MCF 10A (cell line): ENCODE data around the gene KRT38. TPM values are rescaled to one million over a fixed set of nuclear protein-coding genes. Genes with fewer than 3 reads are reported as not detected.
A peak's percentile ranks its signal among the peaks of the same experiment; 100 is the strongest.

Experiments used
- BruUV-seq: library from RNA; stranded (reverse); fragments of 400-500 nt; replicated peaks from 2 replicates; lab custom pipeline; 2021; lab: Mats Ljungman, UMichigan
- CTCF ChIA-PET: fragments of 300-600 bp; sonication (Branson Sonifier 250); formaldehyde crosslinking; extraction: SDS; loops from one replicate; lab custom pipeline; 2021; ENCODE audit warnings: antibody characterized with exemption, inconsistent platforms; lab: Yijun Ruan, JAX
- POLR2A ChIA-PET: fragments of 300-600, 350-650 bp; sonication (Branson Sonifier 250); formaldehyde crosslinking; extraction: SDS; loops from one replicate; lab custom pipeline; 2020; ENCODE audit warnings: antibody characterized with exemption, inconsistent platforms; lab: Yijun Ruan, JAX
- DNase-seq: peaks from one replicate; pipeline ENCODE4 v3.0.0-alpha.2; 2018; ENCODE audit not compliant: unreplicated experiment
- H3K27ac Mint-ChIP-seq: one replicate; pipeline ENCODE4 v1.8.0; 2022; ENCODE audit warnings: mild to moderate bottlenecking, low read depth, mixed read lengths; ENCODE audit not compliant: unreplicated experiment
- H3K27me3 Mint-ChIP-seq: one replicate; pipeline ENCODE4 v1.8.0; 2022; ENCODE audit warnings: mixed read lengths; ENCODE audit not compliant: insufficient read depth, unreplicated experiment
- H3K36me3 Mint-ChIP-seq: one replicate; pipeline ENCODE4 v1.8.0; 2022; ENCODE audit warnings: mild to moderate bottlenecking, moderate library complexity, mixed read lengths; ENCODE audit not compliant: insufficient read depth, unreplicated experiment
- H3K4me1 Mint-ChIP-seq: one replicate; pipeline ENCODE4 v1.8.0; 2022; ENCODE audit warnings: mixed read lengths; ENCODE audit not compliant: insufficient read depth, unreplicated experiment
- H3K4me3 Mint-ChIP-seq: one replicate; pipeline ENCODE4 v1.8.0; 2022; ENCODE audit warnings: mild to moderate bottlenecking, moderate library complexity, mixed read lengths; ENCODE audit not compliant: unreplicated experiment
- H3K9me3 Mint-ChIP-seq: one replicate; pipeline ENCODE4 v1.8.0; 2022; ENCODE audit warnings: mixed read lengths; ENCODE audit not compliant: unreplicated experiment
- CTCF ChIP-seq: fragments of 200-600 bp; IDR thresholded peaks from one replicate; pipeline ENCODE4 v1.8.0; 2022; ENCODE audit warnings: antibody characterized with exemption, mild to moderate bottlenecking; ENCODE audit not compliant: unreplicated experiment
- intact Hi-C: fragments of 100-400 bp; cut with micrococcal nuclease; formaldehyde crosslinking; loops from 2 replicates; pipeline ENCODE4 v1.14.1; 2022
- total RNA-seq: library from RNA; stranded (reverse); gene quantifications from 2 replicates; pipeline ENCODE4 v1.2.3, GENCODE V29; 2022

Gene KRT38
- total RNA-seq, 1 experiment from 2014 or later: not detected

GRCh38 chr17:41411072-41411840, 29.5 kb downstream of the KRT38 start:
- H3K9me3 Mint-ChIP-seq: no peaks in the 10 kb centered on the region
- no peaks in the 10 kb centered on the region for H3K4me1 Mint-ChIP-seq
- intact Hi-C loops: no loop called here
- H3K36me3 Mint-ChIP-seq: no peaks in the 10 kb centered on the region
- BruUV-seq: no TSS peak
- no peak overlapping the region for H3K4me3 Mint-ChIP-seq
- no peak overlapping the region for H3K27ac Mint-ChIP-seq
- no peak for DNase-seq
- CTCF ChIA-PET: no interaction called here
- TF ChIP-seq CTCF: no peak
- H3K27me3 Mint-ChIP-seq: peaks cover 27% of the 10 kb centered on the region
- POLR2A ChIA-PET: interaction anchor here (0.7 kb wide), 1 partner anchor 46 kb away, joined by 4 read pairs; no protein-coding TSS in a partner anchor

- no peak for DNase-seq
- BruUV-seq: no TSS peak
- intact Hi-C loops: loop anchor here (2.0 kb wide), 1 partner anchor 142 kb away; no protein-coding TSS in a partner anchor
- Mint-ChIP-seq H3K27ac (no peak overlapping the region), H3K36me3 (no peaks in the 10 kb centered on the region), H3K27me3 (peaks cover 37% of the 10 kb centered on the region), H3K4me1 (peaks cover 13% of the 10 kb centered on the region), H3K9me3 (no peaks in the 10 kb centered on the region), H3K4me3 (no peak overlapping the region)
- no peak for TF ChIP-seq CTCF
- ChIA-PET POLR2A (interaction anchor here (2.7 kb wide), 1 partner anchor 14 kb away, joined by 9 read pairs; no protein-coding TSS in a partner anchor), CTCF (no interaction called here)
These were observed 33.6 kb downstream of the KRT38 start for GRCh38 chr17:41407226-41407625.

GRCh38 chr17:41406205-41406604, 34.6 kb downstream of the KRT38 start:
- ChIA-PET POLR2A (no interaction called here), CTCF (interaction anchor here (0.7 to 3.7 kb wide), 3 partner anchors 139 to 147 kb away, joined by 4 to 22 read pairs (median 7); no protein-coding TSS in a partner anchor)
- H3K4me3 Mint-ChIP-seq: no peak overlapping the region
- H3K36me3 Mint-ChIP-seq: no peaks in the 10 kb centered on the region
- peaks cover 47% of the 10 kb centered on the region for H3K27me3 Mint-ChIP-seq
- no peak overlapping the region for H3K27ac Mint-ChIP-seq
- intact Hi-C loops: loop anchor here (2.0 kb wide), 1 partner anchor 143 kb away; no protein-coding TSS in a partner anchor
- TF ChIP-seq CTCF: no peak
- DNase-seq: peak; percentile 33
- peaks cover 13% of the 10 kb centered on the region for H3K4me1 Mint-ChIP-seq
- no peaks in the 10 kb centered on the region for H3K9me3 Mint-ChIP-seq
- BruUV-seq: no TSS peak

GRCh38 chr17:41404024-41404671, 36.6 kb downstream of the KRT38 start:
- Mint-ChIP-seq H3K4me3 (peak overlapping the region; percentile 3), H3K27ac (peak overlapping the region; percentile 35), H3K4me1 (peaks cover 13% of the 10 kb centered on the region), H3K36me3 (no peaks in the 10 kb centered on the region), H3K27me3 (peaks cover 54% of the 10 kb centered on the region), H3K9me3 (no peaks in the 10 kb centered on the region)
- CTCF ChIA-PET: interaction anchor here (0.6 to 3.7 kb wide), 7 partner anchors 9 to 977 kb away, joined by 3 to 22 read pairs (median 3); no protein-coding TSS in a partner anchor
- no peak for TF ChIP-seq CTCF
- POLR2A ChIA-PET: interaction anchor here (0.7 to 3.1 kb wide), 20 partner anchors 10 to 933 kb away, joined by 3 to 13 read pairs (median 4); partner anchors contain the start of gene KRT15
- DNase-seq: peak; percentile 99
- BruUV-seq: no TSS peak
- intact Hi-C loops: no loop called here
